Suppressor macrophage treated with lipopolysaccharide for 1 hour (primary cell): Measurements from ENCODE around the gene IL1RL2.

Experiments used
- DNase-seq, 3 donors: peaks; one replicate each; pipeline ENCODE4 v3.0.0-alpha.2; 2020 to 2022

IL1RL2 gene

DNA sequence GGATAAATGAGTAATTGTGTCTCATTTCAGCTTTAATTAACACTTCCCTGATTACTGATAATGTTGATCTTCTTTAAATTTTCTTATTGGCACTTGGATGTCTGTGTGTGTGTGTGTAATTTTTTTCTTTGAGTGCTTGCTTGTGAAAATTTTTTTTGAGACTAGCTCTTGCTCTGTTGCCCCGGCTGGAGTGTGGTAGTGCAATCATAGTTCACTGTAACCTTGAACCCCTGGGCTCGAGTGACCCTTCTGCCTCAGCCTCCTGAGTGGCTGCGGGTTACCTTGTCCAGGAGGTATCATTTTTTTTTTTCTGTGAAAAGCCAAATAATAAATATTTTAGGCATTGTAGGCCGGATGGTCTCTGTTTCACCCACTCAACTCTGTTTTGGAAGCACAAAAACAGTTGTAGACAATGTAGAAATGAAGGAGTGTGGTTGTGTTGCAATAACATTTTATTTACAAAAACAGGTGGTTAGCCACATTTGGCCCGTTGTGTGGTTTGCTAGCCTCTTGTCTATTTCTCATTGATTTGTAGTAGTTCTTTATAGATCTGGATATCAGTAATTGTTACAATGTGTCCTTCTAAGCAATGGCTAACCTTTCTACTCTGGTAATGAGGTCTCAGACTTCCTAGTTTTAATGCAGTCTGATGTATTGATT lies 7.9 kb downstream of the IL1RL2 start:
- DNase-seq: no peak

- DNase-seq: no peak
Observed at GRCh38 chr2:102197389-102198137, 10.7 kb downstream of the IL1RL2 start.

GRCh38 chr2:102200539-102200938 lies 13.7 kb downstream of the IL1RL2 start:
- DNase-seq: no peak

DNA sequence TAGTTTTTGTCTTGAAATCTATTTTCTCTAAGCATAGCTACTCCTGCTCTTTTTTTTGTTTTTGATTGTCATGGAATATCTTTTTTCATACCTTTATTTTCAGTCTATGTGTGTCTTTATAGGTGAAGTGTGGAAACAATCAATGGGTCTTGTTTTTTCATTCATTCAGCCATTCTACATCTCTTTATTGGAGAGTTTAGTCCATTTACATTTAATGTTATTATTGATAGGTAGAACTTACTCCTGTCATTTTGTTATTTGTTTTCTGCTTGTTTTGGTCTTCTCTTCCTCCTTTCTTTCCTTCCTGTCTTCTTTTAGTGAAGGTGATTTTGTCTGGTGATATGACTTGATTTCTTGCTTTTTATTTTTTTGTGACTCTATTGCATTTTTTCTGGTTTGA lies 17.8 kb downstream of the IL1RL2 start:
- DNase-seq: no peak

GRCh38 chr2:102206666-102207341 lies 20.0 kb downstream of the IL1RL2 start:
- DNase-seq: no peak

DNA sequence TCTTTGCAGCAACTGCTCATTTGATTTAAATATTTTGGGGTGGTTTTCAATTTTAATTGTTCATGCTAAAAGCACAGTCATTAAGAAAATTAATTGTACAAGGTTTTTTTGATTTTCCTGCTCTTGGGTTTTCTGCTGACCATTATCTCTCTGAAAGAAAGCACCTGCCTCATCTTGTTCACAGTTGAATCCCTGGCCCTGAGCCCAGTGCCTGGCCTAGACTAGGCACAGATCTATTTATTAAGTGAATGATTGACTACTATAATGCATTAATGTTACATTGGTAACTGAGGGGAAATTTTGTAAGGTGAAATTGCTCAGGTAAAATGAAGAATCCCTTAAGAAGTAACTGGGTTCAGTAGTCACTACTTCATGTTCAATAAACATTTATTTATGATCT lies 22.0 kb downstream of the IL1RL2 start:
- DNase-seq: no peak

GRCh38 chr2:102209474-102209873 lies 22.7 kb downstream of the IL1RL2 start:
- DNase-seq: no peak

DNA sequence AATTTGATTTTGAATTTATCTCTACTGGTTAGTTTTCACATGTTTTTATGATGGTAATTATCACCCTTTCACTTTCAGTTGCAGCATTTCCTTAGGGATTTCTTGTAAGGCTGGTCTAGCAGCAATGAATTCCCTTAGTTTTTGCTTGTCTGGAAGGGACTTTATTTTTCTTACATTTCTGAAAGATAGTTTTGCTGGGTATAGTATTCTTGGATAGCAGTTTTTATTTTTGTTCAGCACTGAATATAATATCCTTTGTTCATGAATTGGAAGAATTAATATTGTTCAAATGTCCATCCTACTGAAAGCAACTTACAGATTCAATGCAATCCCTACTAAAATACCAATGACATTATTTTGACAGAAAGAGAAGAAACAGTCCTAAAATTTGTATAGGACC lies 30.2 kb downstream of the IL1RL2 start:
- no peak for DNase-seq

DNA sequence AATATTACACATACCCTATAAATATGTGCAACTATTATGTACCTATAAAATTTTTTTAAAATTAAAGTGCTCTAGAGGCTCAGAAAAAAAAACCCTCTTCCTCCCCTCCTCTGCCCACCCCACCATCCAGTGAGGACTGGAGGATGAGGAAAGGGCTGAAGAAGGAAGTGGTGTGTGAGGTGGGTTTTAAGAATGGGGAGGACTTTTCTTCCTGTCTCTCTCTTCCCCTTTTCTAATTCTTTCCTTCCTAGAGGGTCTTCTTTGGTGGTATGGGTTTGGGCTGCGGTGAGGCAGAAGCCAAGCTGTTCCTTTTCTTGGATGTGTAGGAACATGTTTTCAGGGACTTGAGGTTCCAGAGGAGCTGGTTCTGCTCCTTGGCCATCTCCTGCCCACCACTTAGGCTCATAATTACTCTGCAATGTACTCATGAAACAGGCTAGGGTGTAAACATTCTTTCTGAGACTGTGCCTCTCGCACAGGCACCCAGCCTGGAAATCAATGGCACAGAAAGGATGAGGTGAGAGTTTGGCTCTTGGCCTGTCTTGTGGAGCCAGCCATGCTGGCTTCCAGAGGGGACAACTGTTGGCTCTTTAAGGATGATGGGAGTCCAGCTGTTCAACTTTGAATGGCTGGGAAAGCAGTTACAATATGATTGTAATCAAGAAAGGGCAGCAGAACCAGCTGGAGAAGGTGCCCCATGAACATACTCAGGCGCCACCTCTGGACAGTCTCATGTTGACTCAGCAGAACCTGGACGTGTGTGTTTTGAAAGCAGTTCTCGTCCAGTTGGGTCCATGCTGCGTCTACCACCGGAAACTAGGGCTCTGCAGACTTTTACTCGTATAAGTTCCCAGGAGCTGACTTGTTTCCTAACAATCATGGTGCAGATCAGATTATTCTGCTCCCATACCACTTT lies 38.3 kb downstream of the IL1RL2 start:
- DNase-seq: peak in 1 of 3 donors; percentile 15

DNA sequence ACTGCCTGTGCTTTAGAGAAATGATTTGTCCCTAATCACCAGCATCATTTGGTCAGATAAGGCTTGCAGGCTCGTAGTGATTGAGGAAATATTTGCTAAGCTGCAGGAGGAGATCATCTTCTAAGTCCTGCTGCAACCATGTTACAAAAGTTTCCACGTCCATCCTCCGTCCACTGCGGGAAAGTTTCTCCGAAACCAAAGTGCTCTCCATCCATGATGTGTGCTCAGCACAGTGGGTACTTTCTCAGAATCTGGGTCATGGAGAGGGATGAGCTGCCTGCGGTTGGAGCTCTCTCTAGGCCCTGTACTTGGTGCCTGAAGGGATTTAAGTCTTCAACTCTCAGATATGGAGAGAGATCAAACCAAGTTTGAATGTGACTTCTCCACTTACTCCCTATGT lies 39.3 kb downstream of the IL1RL2 start:
- DNase-seq: no peak

DNA sequence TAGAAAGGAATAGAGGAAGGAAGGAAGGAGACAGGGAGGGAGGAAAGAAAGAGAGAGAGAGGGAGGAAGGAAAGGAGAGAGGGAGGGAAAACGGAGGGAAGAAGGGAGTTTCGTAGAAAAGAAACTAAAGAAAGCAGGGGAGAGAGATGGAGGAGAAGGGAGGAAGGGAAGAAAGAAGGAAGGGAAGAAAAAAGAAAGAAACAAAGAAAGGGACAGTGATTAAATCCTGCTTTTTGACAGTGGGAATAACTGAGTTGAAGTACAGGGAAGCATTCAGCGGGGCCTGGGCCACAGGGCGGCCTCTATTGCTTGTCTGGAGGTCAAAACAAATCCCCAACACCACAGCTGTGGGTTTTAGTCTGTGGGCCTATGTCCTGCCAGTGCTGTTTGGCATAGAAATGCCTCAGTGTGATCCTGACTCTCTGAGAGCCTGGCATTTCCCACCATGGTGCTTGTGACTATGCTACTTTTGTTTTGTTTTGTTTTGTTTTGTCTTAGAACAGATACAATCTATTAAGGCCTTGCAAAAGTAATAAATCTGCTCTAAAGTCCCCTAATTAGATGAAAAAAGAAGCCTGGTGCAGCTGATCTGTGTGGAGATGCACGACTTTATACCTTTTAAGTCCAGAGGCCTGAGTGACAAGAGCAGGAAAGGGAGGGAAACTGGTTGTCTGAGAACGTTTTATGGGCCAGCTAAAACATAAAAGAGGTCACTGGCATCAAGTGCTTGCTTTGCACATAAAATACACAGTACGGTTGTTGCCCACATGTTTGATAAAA lies 40.0 kb downstream of the IL1RL2 start:
- peak; percentile 45 to 67 (median 53) for DNase-seq

- peak; percentile 58 to 89 (median 85) for DNase-seq
Observed at GRCh38 chr2:102229141-102229769, 42.4 kb downstream of the IL1RL2 start.

- DNase-seq: no peak
Observed at GRCh38 chr2:102230410-102230909, 43.6 kb downstream of the IL1RL2 start.

DNA sequence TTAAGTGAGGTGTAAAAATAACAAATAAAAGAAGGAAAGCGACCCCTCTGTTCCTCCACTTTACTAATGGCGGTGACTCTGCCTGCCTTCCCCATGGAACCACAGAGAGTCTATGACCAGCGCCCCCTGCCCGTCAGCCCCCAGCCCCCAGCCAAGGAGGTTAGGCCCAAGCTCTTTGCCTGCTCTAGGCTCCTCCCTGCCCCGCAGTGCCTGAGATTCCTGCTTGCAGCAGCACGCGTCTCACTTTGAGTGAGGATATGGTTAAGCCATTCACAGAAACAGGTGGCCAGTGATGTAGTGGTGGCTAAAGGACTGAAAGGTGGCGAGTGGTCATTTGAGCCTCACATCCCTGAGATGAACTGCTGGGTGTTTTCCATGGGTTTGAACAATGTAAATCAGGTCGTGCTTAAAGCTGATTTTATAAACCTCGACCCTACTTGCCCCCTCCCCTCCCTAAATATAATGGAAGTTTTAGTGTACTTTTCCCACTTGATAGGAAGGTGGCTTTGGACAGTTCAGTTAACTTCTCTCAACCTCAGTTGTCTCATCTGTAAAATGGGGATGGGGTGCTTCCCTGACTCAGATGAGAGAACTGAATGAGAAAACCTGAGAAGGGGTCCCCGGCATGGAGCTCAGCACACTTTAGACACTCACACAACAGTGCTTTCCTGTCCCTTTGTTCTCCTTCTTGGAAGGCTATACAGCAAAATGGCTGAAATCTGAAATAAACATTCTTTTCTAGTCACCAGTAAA lies 46.5 kb downstream of the IL1RL2 start:
- DNase-seq: no peak

- DNase-seq: peak in 2 of 3 donors; percentile 41 to 42
Observed at GRCh38 chr2:102235042-102235473, 48.2 kb downstream of the IL1RL2 start.

DNA sequence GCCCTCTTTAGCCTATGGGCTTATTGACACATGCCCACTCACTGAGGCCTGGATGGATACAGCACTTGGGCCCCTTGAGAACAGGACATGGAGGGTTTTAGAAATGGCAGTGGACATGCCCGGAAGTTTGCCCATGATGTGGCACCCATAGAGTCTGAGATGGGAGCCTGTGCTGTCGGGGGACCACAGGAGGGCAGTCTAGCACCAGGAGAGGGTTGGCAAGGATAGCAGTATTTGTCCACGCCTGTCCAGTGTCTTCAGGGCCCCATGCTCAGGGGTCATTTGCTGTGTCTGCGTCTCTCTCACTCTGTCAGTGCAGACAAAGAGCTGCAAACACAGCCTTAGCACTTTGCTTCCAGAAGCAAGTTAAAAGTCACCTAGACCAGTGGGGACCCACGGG lies 48.7 kb downstream of the IL1RL2 start:
- DNase-seq: peak in 2 of 3 donors; percentile 51 to 52

DNA sequence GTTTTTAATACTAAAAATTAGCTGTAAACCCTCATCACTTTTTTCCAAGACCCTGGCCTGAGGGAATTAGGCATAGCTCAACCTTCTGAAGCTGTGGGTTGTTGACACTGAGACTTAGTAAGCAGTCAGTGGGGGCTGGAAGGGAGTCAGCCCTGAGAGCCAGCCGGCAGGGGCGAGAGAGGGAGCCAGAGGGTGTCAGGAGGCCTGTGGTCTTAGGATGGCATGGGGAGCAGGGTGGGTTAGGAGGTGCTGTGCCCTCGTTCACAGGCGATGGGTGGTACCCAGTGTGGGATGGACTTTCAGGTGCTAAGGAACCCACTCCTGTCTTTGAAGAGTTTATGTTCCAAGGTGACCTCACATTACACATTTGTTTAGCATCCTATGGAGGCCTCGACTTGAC lies 49.3 kb downstream of the IL1RL2 start:
- DNase-seq: no peak

DNA sequence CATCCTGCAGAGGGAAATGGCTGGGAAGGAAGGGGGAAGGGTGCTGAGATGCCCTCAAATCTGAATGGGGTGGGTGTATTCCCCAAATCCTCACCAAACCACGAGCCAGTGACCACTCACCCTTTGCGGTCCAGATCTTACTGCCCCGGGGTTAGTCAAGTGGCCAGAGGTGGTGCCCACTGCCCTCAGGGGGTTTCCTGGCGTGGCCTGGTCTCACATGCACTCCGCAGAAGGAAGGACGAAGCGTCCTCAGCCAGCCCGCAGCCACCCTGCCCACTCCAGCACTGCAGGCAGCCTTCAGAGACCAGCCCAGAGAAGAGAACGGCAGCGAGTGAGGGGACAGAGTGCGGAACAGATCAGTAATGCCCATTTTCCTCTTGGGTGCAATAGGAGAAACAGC lies 50.4 kb downstream of the IL1RL2 start:
- no peak for DNase-seq

DNA sequence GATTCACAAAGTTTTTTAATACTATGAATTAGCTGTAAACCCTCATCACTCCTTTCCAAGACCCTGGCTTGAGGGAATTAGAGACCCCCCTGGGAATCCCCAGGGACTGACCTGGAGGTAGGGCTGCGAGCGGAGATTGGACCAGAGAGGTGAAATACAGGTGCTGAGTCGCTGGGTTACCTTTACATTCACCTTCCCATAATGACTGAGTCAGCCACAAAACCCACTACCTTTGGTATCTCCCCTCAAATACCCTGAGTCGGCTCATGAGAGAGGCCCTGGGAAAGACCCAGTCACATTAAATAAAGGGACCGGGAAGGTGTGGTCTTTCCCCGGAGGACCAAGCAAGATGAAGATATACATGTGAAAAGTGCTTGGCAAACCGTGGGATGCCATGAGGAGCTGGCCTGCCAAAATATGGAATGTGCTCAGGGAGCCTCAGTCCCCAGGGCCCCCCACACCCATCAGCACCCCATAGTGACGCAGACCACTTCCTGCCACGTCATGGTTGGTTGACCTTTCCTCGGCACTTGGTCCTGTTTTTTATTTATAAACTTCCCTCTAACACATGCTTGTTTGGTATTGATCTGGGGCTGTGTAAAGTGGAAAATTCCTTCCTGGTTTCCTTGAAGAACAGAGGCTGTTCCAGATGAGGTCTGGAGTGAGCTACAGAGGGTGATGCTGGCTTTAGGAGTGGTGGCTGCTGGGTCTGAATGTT lies 51.4 kb downstream of the IL1RL2 start:
- DNase-seq: peak; percentile 50 to 66 (median 63)

GRCh38 chr2:102238778-102239177 lies 52.0 kb downstream of the IL1RL2 start:
- no peak for DNase-seq
